Measurements from ENCODE around the gene KCNIP2.

- TF ChIP-seq POLR2A (IDR thresholded peaks at IDR 0.05; ENCODE audit: low read length) (no peak), GATA1 (IDR thresholded peaks at IDR 0.05; ENCODE audit: low read depth, low read length) (no peak)
Observed at GRCh38 chr10:101789686-101790085, 53.9 kb downstream of the KCNIP2 start.

All from erythroblast (primary cell).